Measurements from ENCODE around the gene LDLRAD3.

- TF ChIP-seq CTCF (IDR thresholded peaks at IDR 0.05) (no peak), REST (IDR thresholded peaks at IDR 0.05; ENCODE audit: insufficient read depth in 1 of 2, low read depth in 2 of 2, low read length in 1 of 2) (no peak), POLR2AphosphoS5 (IDR thresholded peaks at IDR 0.05; ENCODE audit: low read depth, low read length) (no peak), SIN3A (IDR thresholded peaks at IDR 0.05; ENCODE audit: borderline replicate concordance, insufficient read depth, low read depth, low read length) (no peak)
Measured at GRCh38 chr11:36089920-36090319, 146.1 kb downstream of the LDLRAD3 start.

Data from Panc1 (cell line).